GM12878 (cell line): ENCODE results near the gene ZNF473. TPM values are rescaled to one million over a fixed set of nuclear protein-coding genes. Genes with fewer than 3 reads are reported as not detected.

Experiments used
- ATAC-seq: fragments of 200-7000 bp; cut with Tn5 transposase; 3 replicates; pipeline ENCODE4 v1.9.1; 2020; ENCODE audit warnings: mild to moderate bottlenecking, moderate library complexity
- BruUV-seq: library from RNA; stranded (reverse); fragments of 400-500 nt; replicated peaks from 2 replicates; lab custom pipeline; 2021; lab: Mats Ljungman, UMichigan
- CTCF ChIA-PET: fragments of 300-600 bp; sonication (Branson Sonifier 250); formaldehyde crosslinking; extraction: SDS; loops from one replicate; lab custom pipeline; 2021; ENCODE audit warnings: inconsistent platforms; lab: Yijun Ruan, JAX
- POLR2A ChIA-PET: fragments of 350-600 bp; formaldehyde crosslinking; extraction: SDS; loops from one replicate; lab custom pipeline; 2021; ENCODE audit warnings: inconsistent platforms; lab: Charles Lee
- RAD21 ChIA-PET: fragments of 300-600 bp; sonication (Branson Sonifier 250); formaldehyde crosslinking; loops from one replicate; lab custom pipeline; 2023; ENCODE audit warnings: antibody characterized with exemption; ENCODE audit not compliant: unreplicated experiment; lab: Charles Lee
- SMC1A ChIA-PET: fragments of 300-600 bp; sonication (Branson Sonifier 250); formaldehyde crosslinking; loops from one replicate; lab custom pipeline; 2023; ENCODE audit not compliant: unreplicated experiment, uncharacterized antibody; lab: Charles Lee
- DNase-seq: peaks from one replicate; pipeline ENCODE4 v3.0.0-alpha.2; 2011; ENCODE audit warnings: low read depth, low spot score
- FAIRE-seq: peaks from 3 replicates; lab custom pipeline; 2011; peaks lifted over from hg19 to GRCh38; lab: Jason Lieb, UNC
- H2AFZ ChIP-seq: 2 replicates; pipeline ENCODE4 v1.6.0; 2011; ENCODE audit warnings: low read depth, low read length, control low read depth; ENCODE audit not compliant: control insufficient read depth
- H3K27ac ChIP-seq: 2 replicates; pipeline ENCODE4 v1.5.1; 2011; ENCODE audit warnings: control low read depth; ENCODE audit not compliant: control insufficient read depth, insufficient read depth
- H3K27me3 ChIP-seq, 2 experiments: replicated peaks in 1 of 2; 2 replicates each; pipeline versions ENCODE4 v1.6.0 to v1.6.1; 2011; ENCODE audit warnings: low read length in 1 of 2; ENCODE audit not compliant: control insufficient read depth in 2 of 2, insufficient read depth in 2 of 2
- H3K36me3 ChIP-seq, 2 experiments: 2 replicates each; pipeline ENCODE4 v1.5.1; 2011; ENCODE audit warnings: low read length in 1 of 2; ENCODE audit not compliant: control insufficient read depth in 2 of 2, insufficient read depth in 2 of 2
- H3K4me1 ChIP-seq: 2 replicates; pipeline ENCODE4 v1.6.1; 2011; ENCODE audit warnings: mild to moderate bottlenecking, low read length, moderate library complexity, mixed read lengths; ENCODE audit not compliant: control insufficient read depth, insufficient read depth
- H3K4me2 ChIP-seq: 2 replicates; pipeline ENCODE4 v1.6.0; 2011; ENCODE audit warnings: control low read depth; ENCODE audit not compliant: control insufficient read depth, insufficient read depth
- H3K4me3 ChIP-seq: fragments of 200-600 bp; sonication (generic); 2 replicates; pipeline ENCODE4 v1.5.1; 2016
- H3K79me2 ChIP-seq: 2 replicates; pipeline ENCODE4 v1.6.0; 2011; ENCODE audit warnings: low read length; ENCODE audit not compliant: control insufficient read depth, insufficient read depth
- H3K9ac ChIP-seq: 2 replicates; pipeline ENCODE4 v1.8.0; 2011; ENCODE audit warnings: low read length, control low read depth, mixed read lengths; ENCODE audit not compliant: control insufficient read depth, insufficient read depth
- H3K9me3 ChIP-seq: replicated peaks from 3 replicates; pipeline ENCODE4 v1.5.1; 2011; ENCODE audit warnings: mild to moderate bottlenecking, low read length; ENCODE audit not compliant: control insufficient read depth, insufficient read depth
- H4K20me1 ChIP-seq: 2 replicates; pipeline ENCODE4 v1.6.0; 2011; ENCODE audit not compliant: control insufficient read depth, insufficient read depth
- E2F4 ChIP-seq: IDR thresholded peaks from 2 replicates; pipeline ENCODE4 v1.6.1; 2012; ENCODE audit warnings: low read depth, low read length, improper control_type of control experiment
- IKZF1 ChIP-seq: fragments of 450-650 bp; conservative IDR thresholded peaks from 2 replicates; pipeline ENCODE4 v1.6.1; 2017; ENCODE audit warnings: antibody characterized with exemption, mild to moderate bottlenecking
- NFYB ChIP-seq: IDR thresholded peaks from 2 replicates; pipeline ENCODE4 v1.6.1; 2011; ENCODE audit warnings: low read depth, mild to moderate bottlenecking, low read length, improper control_type of control experiment, moderate library complexity; ENCODE audit not compliant: insufficient read depth
- PKNOX1 ChIP-seq: fragments of 450-650 bp; IDR thresholded peaks from 2 replicates; pipeline ENCODE4 v1.6.1; 2016; ENCODE audit warnings: mild to moderate bottlenecking
- SUPT20H ChIP-seq: IDR thresholded peaks from 2 replicates; pipeline ENCODE4 v1.6.1; 2011; ENCODE audit warnings: low read depth, mild to moderate bottlenecking, low read length, moderate library complexity, borderline replicate concordance; ENCODE audit not compliant: control insufficient read depth
- TCF3 ChIP-seq: IDR thresholded peaks from 2 replicates; pipeline ENCODE4 v1.6.1; 2012; ENCODE audit warnings: low read depth, mild to moderate bottlenecking, low read length, borderline replicate concordance; ENCODE audit not compliant: insufficient read depth
- ZNF274 ChIP-seq: IDR thresholded peaks from one replicate; pipeline ENCODE4 v1.8.0; 2011; ENCODE audit not compliant: insufficient read length, insufficient read depth
- ZSCAN29 ChIP-seq: fragments of 450-650 bp; IDR thresholded peaks from 2 replicates; pipeline ENCODE4 v1.6.1; 2017; ENCODE audit warnings: mild to moderate bottlenecking, moderate library complexity
- WGBS: methylation state at CpG from one replicate; pipeline ENCODE4 v1.1.6; 2016; ENCODE audit warnings: low lambda C conversion rate; ENCODE audit not compliant: insufficient replicate concordance, insufficient coverage; ENCODE audit errors: missing lambda C conversion rate; 5-methylcytosine and 5-hydroxymethylcytosine counted together
- in situ Hi-C: fragments of 300-500 bp; cut with MboI; formaldehyde crosslinking; loops from 9 replicates; pipeline ENCODE4 v1.14.3; 2018; ENCODE audit warnings: mixed read lengths
- intact Hi-C: fragments of 100-400 bp; cut with micrococcal nuclease; formaldehyde crosslinking; loops from one replicate; pipeline ENCODE4 v1.14.2; 2022; ENCODE audit not compliant: unreplicated experiment
- polyA plus RNA-seq, 11 experiments: library from polyadenylated mRNA; depleted of rRNA in 4 of 11; unstranded in 6 of 11; stranded (reverse) in 5 of 11; fragments of >200 nt; fragmentation: Nextera tagmentation in 4 of 11; fragmentation: Illumina TruSeq in 1 of 11; extraction: Ambion mirVana in 4 of 11; extraction: Trizol in 1 of 11; gene quantifications; 1 replicate in 1 of 11; 2 replicates in 10 of 11; pipeline versions ENCODE4 v1.2.1 to v1.2.3, GENCODE V29; 2011 to 2016; ENCODE audit warnings: inconsistent platforms in 2 of 11, missing spikeins in 2 of 11, low read depth in 1 of 11
- total RNA-seq, 4 experiments: library from RNA; depleted of rRNA in 3 of 4; stranded (reverse); fragments of >200 nt in 3 of 4; fragmentation: Illumina TruSeq in 1 of 4; extraction: Trizol in 1 of 4; gene quantifications; 2 replicates each; pipeline versions ENCODE4 v1.2.1 to v1.2.3, GENCODE V29; 2013 to 2021

The ZNF473 gene
- total and polyA plus RNA-seq, 10 of the 15 experiments (the other 5 are each of a cell fraction or from before 2014, with no cell fraction given) = 2.3 to 14.9 (median 6.3) TPM

DNA sequence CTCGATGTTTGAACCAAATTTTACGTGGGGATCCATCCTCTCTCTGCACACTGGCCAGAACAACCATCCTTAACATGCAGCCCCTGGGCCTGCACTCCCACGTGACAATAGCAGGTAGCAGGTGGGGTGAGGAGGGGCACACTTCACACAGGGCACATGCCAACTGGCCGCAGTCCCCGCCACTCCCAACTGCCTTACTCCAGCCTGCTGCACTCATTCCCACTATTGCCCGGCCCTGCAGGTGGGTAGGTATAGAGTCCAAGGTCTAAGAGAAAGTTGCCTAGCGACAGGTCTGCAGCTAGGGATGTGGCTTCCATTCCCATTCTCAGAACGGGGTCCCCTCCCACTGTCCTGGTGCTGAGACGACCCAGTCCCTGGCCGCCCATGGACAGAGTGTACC lies 18.6 kb upstream of the ZNF473 start (continued):
- TF ChIP-seq ZSCAN29 (no peak), E2F4 (no peak), TCF3 (no peak), ZNF274 (no peak), SUPT20H (no peak)

DNA sequence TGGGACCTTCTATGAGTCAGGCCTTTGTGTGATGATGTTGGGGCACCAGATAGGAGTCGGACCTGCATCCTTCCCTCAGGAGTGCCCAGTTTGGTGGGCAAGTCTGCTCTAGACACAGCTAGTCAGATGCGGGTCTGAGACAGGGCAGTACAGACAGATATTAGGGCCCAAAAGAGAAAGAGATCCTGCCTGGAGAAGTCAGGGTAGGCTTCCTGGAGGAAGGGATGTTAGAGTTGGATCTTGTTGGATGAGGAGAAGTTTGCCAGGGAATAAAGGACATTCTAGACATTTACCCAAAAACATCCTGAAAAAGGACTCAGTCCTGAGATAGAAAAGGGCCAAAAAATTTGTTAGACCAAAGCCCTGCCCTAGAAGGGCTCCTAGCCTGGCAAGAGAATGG lies 17.9 kb upstream of the ZNF473 start:
- Histone ChIP-seq H3K4me3 (no peak overlapping the region), H3K79me2 (no peaks in the 10 kb centered on the region; the same call in 1 of the 2 replicates), H3K4me2 (no peak overlapping the region), H2AFZ (no peak overlapping the region), H4K20me1 (no peaks in the 10 kb centered on the region), H3K27ac (no peak overlapping the region), H3K9me3 (no peaks in the 10 kb centered on the region), H3K27me3 (no peaks in the 10 kb centered on the region), H3K9ac (no peak overlapping the region), H3K4me1 (peaks cover 16% of the 10 kb centered on the region), H3K36me3 (peaks cover 8 to 10% of the 10 kb centered on the region in 2 experiments; a peak in 3 of 4 replicates)
- DNase-seq = no peak
- TF ChIP-seq NFYB = no peak
- no peak for TF ChIP-seq IKZF1
- TF ChIP-seq PKNOX1 = no peak
- SMC1A ChIA-PET = no interaction called here
- ATAC-seq = no peak
- no TSS peak for BruUV-seq
- WGBS = 100% methylated on average over 2 of the region's 2 CpGs
- CTCF ChIA-PET = no interaction called here
- in situ Hi-C loops (no loop called here), intact Hi-C loops (no loop called here)
- POLR2A ChIA-PET = no interaction called here
- RAD21 ChIA-PET = no interaction called here
- FAIRE-seq = no peak
